Left lung (tissue), 10 donors: ENCODE measurements around the gene CEPT1. TPM values are rescaled to one million over a fixed set of nuclear protein-coding genes. Genes with fewer than 3 reads are reported as not detected.

Experiments used
- ATAC-seq: fragments of 200-7000 bp; cut with Tn5 transposase; one replicate; pipeline ENCODE4 v1.9.1; 2020; ENCODE audit warnings: moderate library complexity
- DNase-seq, 4 donors: peaks; one replicate each; pipeline ENCODE4 v3.0.0-alpha.2; 2013 to 2020
- H3K27ac ChIP-seq, 2 donors: fragments of 200-600 bp; sonication (generic) in 1 of 2; one replicate each; pipeline versions ENCODE4 v1.5.0 to v1.8.0; 2020 to 2021
- H3K27me3 ChIP-seq, 2 donors: fragments of 200-600 bp; sonication (generic) in 1 of 2; one replicate each; pipeline versions ENCODE4 v1.5.0 to v1.8.0; 2020 to 2021
- H3K36me3 ChIP-seq, 2 donors: fragments of 200-600 bp; sonication (generic) in 1 of 2; one replicate each; pipeline versions ENCODE4 v1.5.0 to v1.8.0; 2020 to 2021
- H3K4me1 ChIP-seq, 2 donors: fragments of 200-600 bp; one replicate each; pipeline ENCODE4 v1.8.0; 2021
- H3K4me3 ChIP-seq, 2 donors: fragments of 200-600 bp; sonication (generic) in 1 of 2; one replicate each; pipeline versions ENCODE4 v1.5.0 to v1.8.0; 2020 to 2021; ENCODE audit warnings: mild to moderate bottlenecking in 1 of 2
- H3K9me3 ChIP-seq, 2 donors: fragments of 200-600 bp; sonication (generic) in 1 of 2; one replicate each; pipeline versions ENCODE4 v1.5.0 to v1.8.0; 2020 to 2021
- CTCF ChIP-seq, 2 donors: fragments of 200-600 bp; sonication (generic) in 1 of 2; IDR thresholded peaks; one replicate each; pipeline versions ENCODE4 v1.5.0 to v1.8.0; 2021; ENCODE audit warnings: antibody characterized with exemption in 2 of 2
- intact Hi-C, 2 donors: fragments of 100-400 bp; cut with DNase I; formaldehyde crosslinking; loops; one replicate each; pipeline versions ENCODE4 v1.11.2 to v1.14.2; 2022
- polyA plus RNA-seq, 6 donors: library from polyadenylated mRNA; unstranded; fragments of 120-200 nt; gene quantifications; one replicate each; pipeline ENCODE4 v1.2.1, GENCODE V29; 2013; ENCODE audit not compliant: insufficient read length in 6 of 6
- total RNA-seq, 2 donors: library from RNA; stranded (reverse); fragmentation: NEBNext Ultra II Directional; extraction: Animal tissue kit (Norgen Biotek cat#: 25700); gene quantifications; one replicate each; pipeline ENCODE4 v1.2.1, GENCODE V29; 2021
- donor health status: DM: no; HTN: yes; CAD: no.
- donor health status: DM: no; HTN: no; CAD: no.

The CEPT1 gene
- total and polyA plus RNA-seq, 8 donors = 40.4 to 66.3 (median 55.5) TPM

- no peak overlapping the region for H3K4me3 ChIP-seq
- H3K27ac ChIP-seq = peak overlapping the region; percentile 41 to 53
- H3K4me1 ChIP-seq = peaks cover 5 to 30% of the 10 kb centered on the region in 2 donors
- ATAC-seq (no peak), DNase-seq (no peak)
- H3K27me3 ChIP-seq = no peaks in the 10 kb centered on the region
- no peaks in the 10 kb centered on the region for H3K9me3 ChIP-seq
- no peaks in the 10 kb centered on the region for H3K36me3 ChIP-seq
- intact Hi-C loops = loop anchor here in 1 of 2 donors (10.0 kb wide), 1 partner anchor 176 kb away; no protein-coding TSS in a partner anchor
- no peak for TF ChIP-seq CTCF (IDR thresholded peaks at IDR 0.05)
Observed at GRCh38 chr1:111228748-111229126, 88.7 kb downstream of the CEPT1 start.

GRCh38 chr1:111232134-111232533 is 92.1 kb downstream of the CEPT1 start:
- Histone ChIP-seq H3K27me3 (no peaks in the 10 kb centered on the region), H3K27ac (no peak overlapping the region), H3K4me1 (peaks cover 5 to 21% of the 10 kb centered on the region in 2 donors), H3K9me3 (no peaks in the 10 kb centered on the region), H3K4me3 (no peak overlapping the region), H3K36me3 (no peaks in the 10 kb centered on the region)
- ATAC-seq (no peak), DNase-seq (no peak)
- TF ChIP-seq CTCF (IDR thresholded peaks at IDR 0.05) = no peak
- intact Hi-C loops = no loop called here

GRCh38 chr1:111234258-111234657 is 94.2 kb downstream of the CEPT1 start:
- Histone ChIP-seq H3K4me3 (no peak overlapping the region), H3K27ac (no peak overlapping the region), H3K4me1 (no peaks in the 10 kb centered on the region), H3K9me3 (no peaks in the 10 kb centered on the region), H3K27me3 (no peaks in the 10 kb centered on the region), H3K36me3 (no peaks in the 10 kb centered on the region)
- ATAC-seq = no peak
- TF ChIP-seq CTCF (IDR thresholded peaks at IDR 0.05) = no peak
- intact Hi-C loops = no loop called here
- no peak for DNase-seq

Other genes with a start within 250 kb of the CEPT1 start
- 1 to 10 TPM; 6.3 to 8.8 TPM for gene LRIF1, start 176.3 kb upstream of the CEPT1 start, total RNA-seq
- gene LRIF1, start 176.3 kb upstream of the CEPT1 start, polyA plus RNA-seq = 10 to 100 TPM; 11.5 to 14.7 (median 13.4) TPM
- 10 to 100 TPM; 41.3 to 57.7 TPM for gene DRAM2, start 130 bp upstream of the CEPT1 start, total RNA-seq
- 10 to 100 TPM; 61.3 to 84.6 (median 72.8) TPM for gene DRAM2, start 130 bp upstream of the CEPT1 start, polyA plus RNA-seq
- gene DENND2D, start 60.4 kb downstream of the CEPT1 start, total RNA-seq = 10 to 100 TPM; 56.6 to 78.8 TPM
- 10 to 100 TPM; 19.5 to 28.6 (median 22.5) TPM for gene DENND2D, start 60.4 kb downstream of the CEPT1 start, polyA plus RNA-seq
- 100 to 1,000 TPM in 1 of 2 donors, 1 to 10 TPM in 1; 8.0 to 222 TPM for gene CHI3L2, start 87.5 kb downstream of the CEPT1 start, total RNA-seq
- under 1 TPM; 0.33 to 0.95 (median 0.44) TPM for gene CHI3L2, start 87.5 kb downstream of the CEPT1 start, polyA plus RNA-seq
- gene CHIA, start 150.6 kb downstream of the CEPT1 start, total RNA-seq = 1 to 10 TPM; 1.5 to 2.6 TPM
- 10 to 100 TPM in 1 of 6 donors, 1 to 10 TPM in 4, not detected in 1; 1.1 to 10.2 (median 4.3) TPM for gene CHIA, start 150.6 kb downstream of the CEPT1 start, polyA plus RNA-seq